NCI-H1417 (cell line): Measurements from ENCODE around the gene HEXIM1.

Source experiments
- DNase-seq, 3 experiments: peaks; one replicate each; lab custom pipeline; 2025; lab: John Stamatoyannopoulos, UW

Gene HEXIM1

DNA sequence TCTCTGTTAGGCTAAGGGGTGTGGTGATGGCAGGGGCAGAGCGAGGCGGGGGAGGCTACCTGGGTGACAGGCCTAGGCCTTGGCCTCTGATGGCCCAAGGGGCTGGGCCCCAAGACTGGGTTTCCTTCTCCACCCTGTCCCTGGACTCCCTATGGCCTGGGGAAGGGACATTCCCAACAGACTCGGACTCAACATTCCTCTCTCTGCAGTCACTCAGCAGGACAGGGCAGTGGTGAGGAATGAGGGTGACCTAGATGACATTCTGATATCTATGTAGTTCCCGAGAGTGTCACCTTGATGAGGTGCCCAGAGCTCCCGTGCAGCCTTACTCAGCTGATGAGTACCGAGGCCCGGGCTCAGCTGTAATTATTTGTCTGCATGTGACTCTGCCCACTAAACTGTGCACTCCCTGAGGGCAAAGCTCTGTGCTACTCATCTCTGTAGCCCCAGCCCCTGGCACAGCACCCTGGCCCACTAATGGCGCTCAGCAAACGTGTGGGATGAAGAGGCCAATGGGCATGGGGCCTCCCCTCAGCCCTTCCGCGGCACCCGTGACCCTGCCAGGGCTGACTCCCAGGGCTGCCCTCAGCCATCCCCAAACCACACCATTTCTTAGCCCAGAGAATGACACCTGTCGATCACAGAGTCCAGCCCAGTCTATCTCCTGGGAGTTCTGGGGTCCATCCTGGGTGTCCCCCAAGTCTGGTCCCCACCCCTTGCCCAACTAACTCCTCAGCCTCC, 18.2 kb upstream of the HEXIM1 start:
- no peak for DNase-seq

GRCh38 chr17:45130681-45131615, 17.3 kb upstream of the HEXIM1 start:
- no peak for DNase-seq

GRCh38 chr17:45131616-45132319, 16.5 kb upstream of the HEXIM1 start:
- DNase-seq: peak in 2 of 3 experiments; percentile 5 to 55

GRCh38 chr17:45132320-45132571, 16.0 kb upstream of the HEXIM1 start, which contains the start of gene PLCD3:
Gene PLCD3 (minus strand): TSS chr17:45132515. CDS start chr17:45132410, 105 bp downstream.
- no peak for DNase-seq

GRCh38 chr17:45132572-45133463, 15.5 kb upstream of the HEXIM1 start:
- DNase-seq: peak; percentile 69 to 88 (median 78)

GRCh38 chr17:45135192-45135977, 12.9 kb upstream of the HEXIM1 start, which contains the start of gene ACBD4:
Gene ACBD4 (plus strand): TSS chr17:45135687. CDS start chr17:45136145, 458 bp downstream.
- peak; percentile 90 to 97 (median 97) for DNase-seq

DNA sequence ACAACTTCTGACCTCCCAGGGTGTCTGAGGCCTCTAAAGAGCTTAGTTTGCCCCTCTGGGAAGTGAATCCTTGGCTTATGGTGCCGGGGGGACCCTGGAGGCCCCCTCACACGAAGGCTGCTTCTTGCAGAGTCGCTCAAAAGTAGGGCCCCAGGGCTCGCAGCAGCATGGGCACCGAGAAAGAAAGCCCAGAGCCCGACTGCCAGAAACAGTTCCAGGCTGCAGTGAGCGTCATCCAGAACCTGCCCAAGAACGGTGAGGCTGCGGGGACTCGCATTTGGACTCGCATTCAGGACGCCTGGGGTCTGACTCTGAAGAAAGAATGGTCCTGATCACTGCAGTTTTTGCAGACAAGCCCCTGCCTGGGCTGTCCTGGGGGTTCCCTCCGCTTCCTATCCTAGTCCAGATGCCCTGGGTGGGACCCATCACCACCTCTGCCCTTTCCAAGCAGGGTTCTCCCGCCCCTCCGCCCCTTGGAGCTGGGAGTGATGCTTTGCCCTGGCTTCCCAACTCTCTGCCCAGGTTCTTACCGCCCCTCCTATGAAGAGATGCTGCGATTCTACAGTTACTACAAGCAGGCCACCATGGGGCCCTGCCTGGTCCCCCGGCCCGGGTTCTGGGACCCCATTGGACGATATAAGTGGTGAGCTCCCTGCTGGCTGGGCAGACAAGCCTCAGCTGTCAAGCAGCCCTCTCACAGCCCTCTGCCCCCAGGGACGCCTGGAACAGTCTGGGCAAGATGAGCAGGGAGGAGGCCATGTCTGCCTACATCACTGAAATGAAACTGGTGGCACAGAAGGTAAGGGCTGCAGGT, 12.1 kb upstream of the HEXIM1 start:
- DNase-seq: peak in 1 of 3 experiments; percentile 16

- no peak for DNase-seq
Observed at GRCh38 chr17:45136846-45137560, 11.3 kb upstream of the HEXIM1 start.

DNA sequence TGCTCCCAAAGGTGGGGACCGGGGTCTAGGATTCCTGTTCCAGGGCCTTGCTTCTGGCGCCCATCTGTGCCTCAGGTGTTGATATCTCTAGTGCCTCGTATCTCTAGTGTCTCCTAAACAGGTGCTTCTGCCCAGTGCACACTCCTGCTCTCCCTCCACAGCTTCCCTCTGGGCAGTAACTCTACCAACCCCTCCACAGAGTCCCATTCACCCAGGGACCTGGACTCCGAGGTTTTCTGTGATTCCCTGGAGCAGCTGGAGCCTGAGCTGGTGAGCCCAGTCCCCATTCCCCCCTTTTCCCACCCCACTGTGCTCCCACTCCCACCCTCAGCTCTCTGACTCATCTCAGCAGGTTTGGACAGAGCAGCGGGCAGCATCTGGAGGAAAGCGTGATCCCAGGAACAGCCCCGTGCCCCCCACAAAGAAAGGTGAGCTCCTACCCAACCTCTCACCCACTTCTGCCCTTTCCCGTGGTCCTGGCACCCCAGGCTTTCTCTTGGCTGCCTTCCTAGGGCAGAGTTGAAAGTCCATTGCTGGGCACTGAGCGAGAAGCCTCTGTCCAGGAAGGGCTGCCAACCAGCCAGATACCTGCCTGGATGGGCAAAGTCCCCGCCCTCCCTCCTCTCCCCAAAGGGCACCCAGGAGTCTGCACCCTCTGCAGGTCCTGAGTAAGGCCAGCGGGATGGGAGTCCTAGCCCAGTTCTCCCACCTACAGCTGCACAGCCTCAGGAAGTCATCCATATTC, 10.5 kb upstream of the HEXIM1 start:
- no peak for DNase-seq

DNA sequence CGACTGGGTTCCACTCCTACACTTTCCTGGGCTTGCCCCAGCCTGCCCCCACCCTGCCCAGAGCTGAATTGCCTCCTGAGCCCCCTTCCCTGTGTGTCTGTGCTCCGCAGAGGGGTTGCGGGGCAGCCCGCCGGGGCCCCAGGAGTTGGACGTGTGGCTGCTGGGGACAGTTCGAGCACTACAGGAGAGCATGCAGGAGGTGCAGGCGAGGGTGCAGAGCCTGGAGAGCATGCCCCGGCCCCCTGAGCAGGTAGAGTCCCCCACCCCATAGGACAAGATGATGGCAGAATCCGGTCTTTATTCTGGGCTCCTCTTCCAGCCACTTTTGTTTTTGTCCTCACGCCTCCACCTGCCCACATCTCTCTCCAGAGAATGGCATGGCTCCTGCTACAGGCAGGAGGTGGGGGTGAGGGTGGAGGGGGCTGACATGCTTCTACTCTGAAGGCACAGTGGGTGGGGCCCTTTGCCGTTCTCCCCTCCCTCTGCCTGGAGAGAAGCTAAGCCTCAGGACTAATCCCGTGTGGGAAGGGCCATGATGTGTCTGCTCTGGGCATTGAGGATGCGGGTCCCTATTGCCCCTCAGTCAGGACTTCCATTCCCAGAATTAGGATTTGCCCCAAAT, 9.3 kb upstream of the HEXIM1 start:
- DNase-seq: no peak

GRCh38 chr17:45139533-45139920, 8.7 kb upstream of the HEXIM1 start:
- DNase-seq: no peak

DNA sequence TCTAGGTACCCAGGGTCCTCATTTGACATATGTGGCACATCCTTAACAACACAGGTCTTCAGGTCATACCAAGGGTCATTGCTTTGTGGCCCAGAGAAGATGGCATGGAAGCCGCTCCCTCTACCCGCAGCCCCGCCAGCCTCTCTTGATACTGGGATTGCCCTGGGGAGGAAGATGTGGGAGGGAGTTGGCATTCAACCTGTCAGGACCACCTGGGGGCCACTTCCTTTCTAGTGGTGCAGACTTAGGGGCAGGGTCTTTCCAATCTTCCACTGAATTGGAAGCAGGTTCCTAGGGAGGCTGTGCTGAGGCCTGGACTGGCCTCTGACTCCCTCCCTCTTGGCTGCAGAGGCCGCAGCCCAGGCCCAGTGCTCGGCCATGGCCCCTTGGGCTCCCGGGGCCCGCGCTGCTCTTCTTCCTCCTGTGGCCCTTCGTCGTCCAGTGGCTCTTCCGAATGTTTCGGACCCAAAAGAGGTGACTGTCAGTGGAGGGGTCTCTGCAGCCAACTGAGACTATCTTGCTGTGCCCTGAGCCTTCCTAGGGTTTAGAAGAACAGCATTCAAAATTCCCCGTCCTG, 5.1 kb upstream of the HEXIM1 start:
- DNase-seq: no peak

DNA sequence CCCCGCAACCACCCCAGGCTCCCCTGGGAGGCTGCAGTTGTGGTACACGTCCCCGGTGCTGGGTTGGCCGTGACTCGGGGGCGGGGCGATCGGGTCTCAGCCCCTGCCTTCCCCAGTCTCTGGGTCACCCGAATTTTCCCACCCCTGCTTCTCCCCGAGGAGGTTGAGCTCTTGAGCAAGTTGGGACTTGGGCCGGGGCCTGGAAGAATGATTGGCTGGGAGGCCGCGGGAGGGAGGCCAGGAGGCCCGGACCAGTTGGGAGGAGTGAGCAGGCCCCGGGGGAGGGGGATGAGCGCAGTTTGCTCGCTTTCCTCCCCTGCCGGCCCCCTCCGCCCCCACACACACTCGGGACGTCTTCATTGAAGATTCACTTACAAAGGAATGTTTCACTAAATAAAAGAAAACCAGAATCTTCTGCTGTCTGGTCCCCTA, 4.5 kb upstream of the HEXIM1 start:
- DNase-seq: no peak

- DNase-seq: no peak
Observed at GRCh38 chr17:45144199-45145034, 3.9 kb upstream of the HEXIM1 start.

GRCh38 chr17:45145035-45145389, 3.3 kb upstream of the HEXIM1 start:
- no peak for DNase-seq

- no peak for DNase-seq
Observed at GRCh38 chr17:45146166-45146565, 2.1 kb upstream of the HEXIM1 start.

DNA sequence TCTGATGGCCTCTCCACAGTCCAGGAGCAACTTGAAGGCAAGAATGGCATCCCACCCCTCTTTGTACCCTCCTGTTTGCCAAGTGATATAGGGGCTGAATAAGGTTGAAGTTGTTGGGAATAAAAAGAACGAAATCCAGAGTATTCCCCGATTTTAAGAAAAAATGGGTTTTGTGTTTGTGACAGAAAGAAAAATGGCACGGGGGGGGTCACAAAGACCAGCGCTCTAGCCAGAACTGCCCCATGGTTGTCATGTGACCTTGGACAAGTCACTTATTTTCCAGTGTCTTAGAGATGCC, 1.7 kb upstream of the HEXIM1 start:
- DNase-seq: no peak
